Ishikawa (cell line): ENCODE measurements around the gene ZNF584.

Experiments used
- CREB1 ChIP-seq: IDR thresholded peaks from 2 replicates; pipeline ENCODE4 v1.6.1; 2012; ENCODE audit warnings: low read depth
- EP300 ChIP-seq: IDR thresholded peaks from 2 replicates; pipeline ENCODE4 v1.6.1; 2012; ENCODE audit warnings: borderline replicate concordance
- RAD21 ChIP-seq: IDR thresholded peaks from 2 replicates; pipeline ENCODE4 v1.6.1; 2012; ENCODE audit warnings: low read depth
- TAF1 ChIP-seq: IDR thresholded peaks from 2 replicates; pipeline ENCODE4 v1.6.1; 2012; ENCODE audit warnings: low read depth, mild to moderate bottlenecking
- TCF12 ChIP-seq: IDR thresholded peaks from 2 replicates; pipeline ENCODE4 v1.6.1; 2012; ENCODE audit warnings: low read depth
- TF ChIP-seq, protein P1 (sequence below): IDR thresholded peaks from 2 replicates; pipeline ENCODE4 v1.6.1; 2012

DNA sequence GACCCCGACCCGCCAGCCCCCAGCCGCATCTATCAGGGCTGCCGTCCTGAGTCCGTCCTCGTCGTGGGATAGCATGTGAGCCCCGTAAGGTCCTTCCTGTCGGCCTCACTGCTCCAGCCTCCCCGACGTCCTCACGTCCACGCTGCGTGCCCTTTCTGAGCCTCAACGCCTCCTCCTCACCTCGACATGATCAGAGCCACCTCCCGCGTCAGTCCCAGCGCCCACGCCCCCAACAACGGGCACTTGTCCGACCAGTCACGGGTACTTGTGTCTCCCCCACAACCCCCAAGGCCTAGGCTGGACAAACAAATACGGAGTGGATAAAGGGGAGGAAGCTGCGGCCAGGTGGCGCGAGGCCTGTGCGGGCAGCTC is 46.6 kb upstream of the ZNF584 start:
- TF ChIP-seq, protein P1, sequence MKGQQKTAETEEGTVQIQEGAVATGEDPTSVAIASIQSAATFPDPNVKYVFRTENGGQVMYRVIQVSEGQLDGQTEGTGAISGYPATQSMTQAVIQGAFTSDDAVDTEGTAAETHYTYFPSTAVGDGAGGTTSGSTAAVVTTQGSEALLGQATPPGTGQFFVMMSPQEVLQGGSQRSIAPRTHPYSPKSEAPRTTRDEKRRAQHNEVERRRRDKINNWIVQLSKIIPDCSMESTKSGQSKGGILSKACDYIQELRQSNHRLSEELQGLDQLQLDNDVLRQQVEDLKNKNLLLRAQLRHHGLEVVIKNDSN, result no peak
- TF ChIP-seq TAF1 (no peak), EP300 (no peak), RAD21 (no peak), TCF12 (no peak), CREB1 (no peak)
